Small intestine (tissue), 7 donors: ENCODE data around the gene CFAP126. TPM values are rescaled to one million over a fixed set of nuclear protein-coding genes. Genes with fewer than 3 reads are reported as not detected.
A peak's percentile ranks its signal among the peaks of the same experiment; 100 is the strongest.
"Not testable (repeated sequence)": the region's sequence is repeated elsewhere in the genome, so short reads cannot be mapped to it uniquely, and the experiment has no call there.

Source experiments
- DNase-seq, 2 donors: peaks; one replicate each; pipeline versions ENCODE4 v3.0.0 to v3.0.0-alpha.2; 2013
- FAIRE-seq: peaks from 2 replicates; lab custom pipeline; 2012; peaks lifted over from hg19 to GRCh38; lab: Jason Lieb, UNC
- H3K27ac ChIP-seq, 3 donors: one replicate each; pipeline ENCODE4 v1.5.1; 2013; ENCODE audit warnings: low read length in 2 of 3, mild to moderate bottlenecking in 2 of 3, control low read depth in 1 of 3, inconsistent platforms in 1 of 3, low read depth in 1 of 3, moderate library complexity in 1 of 3
- H3K27me3 ChIP-seq, 3 donors: one replicate each; pipeline ENCODE4 v1.6.1; 2013; ENCODE audit warnings: low read length in 3 of 3, inconsistent platforms in 1 of 3; ENCODE audit not compliant: control insufficient read depth in 3 of 3, insufficient read depth in 3 of 3
- H3K36me3 ChIP-seq, 3 donors: one replicate each; pipeline ENCODE4 v1.6.1; 2013; ENCODE audit warnings: low read length in 3 of 3, inconsistent platforms in 1 of 3, low read depth in 1 of 3, mild to moderate bottlenecking in 1 of 3, moderate library complexity in 1 of 3; ENCODE audit not compliant: control insufficient read depth in 3 of 3, insufficient read depth in 2 of 3
- H3K4me1 ChIP-seq, 3 donors: one replicate each; pipeline ENCODE4 v1.6.1; 2013; ENCODE audit warnings: low read length in 2 of 3, inconsistent platforms in 1 of 3, low read depth in 1 of 3, mild to moderate bottlenecking in 1 of 3, moderate library complexity in 1 of 3; ENCODE audit not compliant: control insufficient read depth in 3 of 3, insufficient read depth in 2 of 3
- H3K4me3 ChIP-seq, 3 donors: one replicate each; pipeline ENCODE4 v1.5.1; 2013; ENCODE audit warnings: low read length in 3 of 3, control low read depth in 1 of 3, inconsistent platforms in 1 of 3, low read depth in 1 of 3, mild to moderate bottlenecking in 1 of 3, moderate library complexity in 1 of 3
- H3K9me3 ChIP-seq, 2 donors: one replicate each; pipeline ENCODE4 v1.6.1; 2013; ENCODE audit warnings: low read depth in 1 of 2, low read length in 1 of 2; ENCODE audit not compliant: control insufficient read depth in 2 of 2, insufficient read depth in 1 of 2
- WGBS, 3 donors: extraction: QIAGEN DNeasy Blood & Tissue Kit; methylation state at CpG; one replicate each; pipeline ENCODE4 v1.1.7; 2013; 5-methylcytosine and 5-hydroxymethylcytosine counted together
- polyA plus RNA-seq, 4 donors: library from polyadenylated mRNA; stranded (reverse) in 3 of 4; unstranded in 1 of 4; fragments of 200-250 nt in 3 of 4; fragments of 120-200 nt in 1 of 4; gene quantifications; one replicate each; pipeline versions ENCODE4 v1.2.1 to v1.2.3, GENCODE V29; 2013
- donor health status: healthy with polysubstance abuse.
- donor health status: control.
- donor health status: control.
- donor health status: Bipolar disorder and iron deficiency.
- donor health status: healthy.

The CFAP126 gene
- polyA plus RNA-seq, 4 donors, result 0.21 TPM; not detected in 3

- Histone ChIP-seq H3K4me3 (peak overlapping the region; percentile 40 to 94 (median 58)), H3K4me1 (peaks cover 0 to 4% (median 0%) of the 10 kb centered on the region in 3 donors), H3K27me3 (peaks cover 0 to 5% (median 0%) of the 10 kb centered on the region in 3 donors), H3K9me3 (no peaks in the 10 kb centered on the region), H3K27ac (peak overlapping the region; percentile 30 to 89 (median 81)), H3K36me3 (no peaks in the 10 kb centered on the region)
- FAIRE-seq (no peak), DNase-seq (no peak)
- 6 to 9% (median 7%) methylated on average over 13 of the region's 13 CpGs for WGBS, 3 donors
These were observed 22.8 kb upstream of the CFAP126 start for GRCh38 chr1:161390559-161390858.

- Histone ChIP-seq H3K4me1 (peaks cover 0 to 4% (median 0%) of the 10 kb centered on the region in 3 donors), H3K4me3 (peak overlapping the region; percentile 40 to 94 (median 61)), H3K36me3 (no peaks in the 10 kb centered on the region), H3K27ac (peak overlapping the region; percentile 81 to 99 (median 90)), H3K9me3 (no peaks in the 10 kb centered on the region), H3K27me3 (peaks cover 0 to 5% (median 0%) of the 10 kb centered on the region in 3 donors)
- 1 to 2% (median 2%) methylated on average over 52 to 79 of the region's 79 CpGs for WGBS, 3 donors
- DNase-seq, result peak; percentile 97
- no peak for FAIRE-seq
These were observed 22.2 kb upstream of the CFAP126 start for GRCh38 chr1:161389691-161390558.

GRCh38 chr1:161389158-161389557 is 21.5 kb upstream of the CFAP126 start:
- Histone ChIP-seq H3K4me3 (peak overlapping the region in 1 of 3 donors; percentile 74), H3K27ac (peak overlapping the region; percentile 81 to 99 (median 90))
- FAIRE-seq, H3K4me1 ChIP-seq, DNase-seq, H3K36me3 ChIP-seq, H3K27me3 ChIP-seq, H3K9me3 ChIP-seq: not testable (repeated sequence)
- WGBS, 3 donors, result 70 to 76% (median 71%) methylated on average over 16 of the region's 16 CpGs

- WGBS, 3 donors, result 90 to 95% (median 93%) methylated on average over 3 of the region's 3 CpGs
- H3K27ac ChIP-seq, result no peak overlapping the region
- no peak for FAIRE-seq
These were observed 21.0 kb upstream of the CFAP126 start for GRCh38 chr1:161388639-161389038.

GRCh38 chr1:161382214-161383019 is 14.7 kb upstream of the CFAP126 start:
- Histone ChIP-seq H3K9me3 (no peaks in the 10 kb centered on the region), H3K27ac (peak overlapping the region in 1 of 3 donors; percentile 72), H3K36me3 (no peaks in the 10 kb centered on the region), H3K27me3 (no peaks in the 10 kb centered on the region), H3K4me3 (no peak overlapping the region), H3K4me1 (no peaks in the 10 kb centered on the region)
- 37 to 46% (median 39%) methylated on average over 4 of the region's 4 CpGs for WGBS, 3 donors
- peak; percentile 66 to 72 for DNase-seq
- peak; percentile 83 for FAIRE-seq

More at GRCh38 chr1:161388639-161389038, 21.0 kb upstream of the CFAP126 start:
- peaks cover 0 to 4% (median 0%) of the 10 kb centered on the region in 3 donors for H3K4me1 ChIP-seq
- no peak for DNase-seq
- H3K9me3 ChIP-seq, result no peaks in the 10 kb centered on the region
- H3K27me3 ChIP-seq, result peaks cover 0 to 5% (median 0%) of the 10 kb centered on the region in 3 donors
- H3K4me3 ChIP-seq, result no peak overlapping the region
- H3K36me3 ChIP-seq, result no peaks in the 10 kb centered on the region

GRCh38 chr1:161381707-161382106 is 14.0 kb upstream of the CFAP126 start:
- no peaks in the 10 kb centered on the region for H3K36me3 ChIP-seq
- 46 to 77% (median 71%) methylated on average over 6 of the region's 6 CpGs for WGBS, 3 donors
- H3K4me1 ChIP-seq, result no peaks in the 10 kb centered on the region
- H3K4me3 ChIP-seq, result no peak overlapping the region
- DNase-seq (no peak), FAIRE-seq (no peak)
- H3K27me3 ChIP-seq, result no peaks in the 10 kb centered on the region
- no peaks in the 10 kb centered on the region for H3K9me3 ChIP-seq
- H3K27ac ChIP-seq, result no peak overlapping the region

- Histone ChIP-seq H3K27me3 (no peaks in the 10 kb centered on the region), H3K36me3 (no peaks in the 10 kb centered on the region), H3K4me3 (no peak overlapping the region), H3K9me3 (no peaks in the 10 kb centered on the region), H3K27ac (no peak overlapping the region), H3K4me1 (no peaks in the 10 kb centered on the region)
- 82 to 93% (median 93%) methylated on average over 18 of the region's 18 CpGs for WGBS, 3 donors
- DNase-seq (no peak), FAIRE-seq (no peak)
These were observed 11.4 kb upstream of the CFAP126 start for GRCh38 chr1:161379071-161379470.

DNA sequence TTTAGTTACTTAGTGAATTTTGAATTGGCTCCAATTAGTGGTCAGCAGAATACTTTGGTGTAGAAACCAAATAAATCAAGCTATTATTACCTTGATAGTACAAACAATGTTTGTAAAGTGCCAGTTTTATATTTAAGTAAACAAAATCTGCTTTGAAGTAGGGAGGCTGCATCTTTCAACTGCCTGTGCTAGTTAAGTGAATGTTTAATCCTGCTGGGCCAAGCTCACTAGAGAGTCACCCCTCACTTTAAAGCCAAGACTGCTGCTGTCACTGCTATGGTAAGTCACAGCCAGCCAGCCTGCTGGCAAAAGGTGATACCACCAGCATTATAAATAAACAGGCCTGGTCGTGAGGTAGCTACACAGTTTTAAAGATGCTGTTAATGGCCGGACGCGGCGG is 10.3 kb upstream of the CFAP126 start:
- Histone ChIP-seq H3K4me1 (no peaks in the 10 kb centered on the region), H3K36me3 (no peaks in the 10 kb centered on the region), H3K4me3 (no peak overlapping the region), H3K27ac (no peak overlapping the region), H3K27me3 (no peaks in the 10 kb centered on the region), H3K9me3 (no peaks in the 10 kb centered on the region)
- WGBS, 3 donors, result 81 to 87% (median 87%) methylated on average over 5 of the region's 5 CpGs
- DNase-seq, result no peak
- no peak for FAIRE-seq
